GM12892 (cell line): ENCODE measurements around the gene FKRP. TPM values are rescaled to one million over a fixed set of nuclear protein-coding genes. Genes with fewer than 3 reads are reported as not detected.
"Not testable (repeated sequence)": the region's sequence is repeated elsewhere in the genome, so short reads cannot be mapped to it uniquely, and the experiment has no call there.

Source experiments
- DNase-seq: peaks from one replicate; pipeline ENCODE4 v3.0.0; 2011; ENCODE audit not compliant: insufficient read length
- FAIRE-seq: peaks from 2 replicates; lab custom pipeline; 2011; peaks lifted over from hg19 to GRCh38; lab: Jason Lieb, UNC
- POLR2A ChIP-seq: IDR thresholded peaks from 2 replicates; pipeline ENCODE4 v1.6.1; 2011; ENCODE audit warnings: low read depth, low read length, control low read depth
- POLR2AphosphoS5 ChIP-seq: IDR thresholded peaks from 2 replicates; pipeline ENCODE4 v1.6.1; 2011; ENCODE audit warnings: low read depth, low read length, control low read depth
- TAF1 ChIP-seq: IDR thresholded peaks from 2 replicates; pipeline ENCODE4 v1.6.1; 2011; ENCODE audit warnings: low read depth, mild to moderate bottlenecking, control low read depth, low read length, borderline replicate concordance
- polyA plus RNA-seq: library from polyadenylated mRNA; unstranded; fragments of >200 nt; gene quantifications from one replicate; pipeline ENCODE4 v1.2.1, GENCODE V29; 2012; ENCODE audit warnings: missing spikeins, inconsistent platforms; ENCODE audit not compliant: missing spikeins

FKRP gene, protein sequence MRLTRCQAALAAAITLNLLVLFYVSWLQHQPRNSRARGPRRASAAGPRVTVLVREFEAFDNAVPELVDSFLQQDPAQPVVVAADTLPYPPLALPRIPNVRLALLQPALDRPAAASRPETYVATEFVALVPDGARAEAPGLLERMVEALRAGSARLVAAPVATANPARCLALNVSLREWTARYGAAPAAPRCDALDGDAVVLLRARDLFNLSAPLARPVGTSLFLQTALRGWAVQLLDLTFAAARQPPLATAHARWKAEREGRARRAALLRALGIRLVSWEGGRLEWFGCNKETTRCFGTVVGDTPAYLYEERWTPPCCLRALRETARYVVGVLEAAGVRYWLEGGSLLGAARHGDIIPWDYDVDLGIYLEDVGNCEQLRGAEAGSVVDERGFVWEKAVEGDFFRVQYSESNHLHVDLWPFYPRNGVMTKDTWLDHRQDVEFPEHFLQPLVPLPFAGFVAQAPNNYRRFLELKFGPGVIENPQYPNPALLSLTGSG
- 4.0 TPM for polyA plus RNA-seq

- no peak for DNase-seq
- FAIRE-seq = peak; percentile 50
- TF ChIP-seq TAF1 = peak; percentile 42; the same call in 1 of the 2 replicates
- TF ChIP-seq POLR2A = no peak; the same call in 1 of the 2 replicates
These were observed at the start of gene FKRP for GRCh38 chr19:46745521-46746280. TSS of gene FKRP (plus strand) at chr19:46746057. CDS start at chr19:46755451, 9,394 bp downstream.

DNA sequence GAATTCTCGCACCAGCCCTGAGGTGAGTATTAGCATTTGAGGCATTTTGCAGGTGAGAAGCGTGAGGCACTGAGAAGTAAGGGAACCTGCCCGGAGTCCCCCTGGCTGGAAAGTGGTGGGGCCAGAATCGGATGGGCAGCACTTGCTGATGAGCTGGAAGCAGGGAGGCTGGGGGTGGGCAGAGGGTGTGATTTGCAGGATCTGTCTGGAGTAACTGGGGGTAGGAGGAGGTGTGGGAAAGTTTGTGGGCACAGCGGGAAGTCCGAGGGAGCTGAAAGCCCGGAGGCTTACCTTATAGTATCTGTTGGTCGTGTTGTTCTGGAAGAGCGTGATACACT is 49.0 kb upstream of the FKRP start:
- DNase-seq (no peak), FAIRE-seq (no peak)
- no peak for TF ChIP-seq POLR2A

DNA sequence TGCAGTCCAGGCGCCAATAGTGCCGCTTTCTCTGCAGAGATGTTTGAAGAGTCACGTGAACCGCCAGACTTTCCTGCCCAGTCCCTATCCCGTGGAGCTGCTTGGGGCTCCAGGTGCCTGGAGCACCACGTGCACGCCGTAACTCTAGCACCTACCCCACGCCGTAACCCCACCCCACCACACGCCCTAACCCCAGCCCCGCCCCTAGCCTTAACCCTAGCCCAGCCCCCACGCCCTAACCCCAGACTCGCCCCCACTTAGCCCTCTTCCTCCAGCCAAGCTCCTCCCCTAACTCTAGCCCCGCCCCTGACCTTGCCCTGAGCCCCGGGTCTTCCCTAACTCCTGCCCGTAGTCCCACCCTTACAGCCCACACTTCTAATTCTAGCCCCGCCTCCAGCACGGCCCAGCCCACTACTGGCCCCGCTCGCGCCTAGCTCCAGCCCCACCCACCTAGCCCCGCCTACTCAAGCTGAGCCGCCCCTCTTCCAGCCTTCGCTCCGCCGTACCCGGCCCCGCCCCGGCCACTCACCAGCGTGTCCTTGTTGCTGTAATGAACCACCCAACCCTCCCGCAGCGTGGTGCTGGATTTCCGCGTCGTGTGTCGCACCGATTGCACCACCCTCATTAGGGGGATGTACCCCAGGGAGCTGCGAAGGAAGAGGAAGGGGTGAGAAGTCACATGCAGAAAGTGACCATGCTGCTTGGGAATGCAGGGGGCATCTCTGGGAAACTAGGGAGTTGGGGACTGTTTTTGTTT is 48.5 kb upstream of the FKRP start:
- FAIRE-seq = no peak
- DNase-seq = no peak
- no peak for TF ChIP-seq POLR2AphosphoS5
- no peak for TF ChIP-seq TAF1
- no peak for TF ChIP-seq POLR2A

GRCh38 chr19:46698395-46699321 is 47.2 kb upstream of the FKRP start:
- TF ChIP-seq TAF1 (no peak), POLR2AphosphoS5 (peak; percentile 35; the same call in 1 of the 2 replicates)
- DNase-seq (no peak), FAIRE-seq (no peak)

DNA sequence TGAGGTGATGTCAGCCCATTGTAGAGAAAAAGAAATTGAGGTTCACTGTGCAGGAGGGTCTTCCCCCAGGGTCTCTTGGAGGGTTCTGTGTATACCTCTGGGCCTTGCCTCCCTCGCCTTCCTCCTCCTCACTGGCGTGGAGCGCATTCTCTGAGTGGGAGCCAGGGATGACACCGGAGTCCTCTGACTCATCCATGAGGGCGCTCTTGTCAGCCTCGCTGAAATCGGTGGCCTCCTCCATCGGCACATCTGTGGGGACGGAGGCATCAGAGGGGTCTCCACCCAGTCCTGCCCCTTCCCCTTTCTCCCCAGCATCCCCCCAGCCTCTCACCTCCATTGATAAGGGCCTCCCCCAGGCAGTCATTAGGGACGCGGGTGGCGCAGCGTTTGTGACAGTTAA is 45.2 kb upstream of the FKRP start:
- TF ChIP-seq POLR2A (no peak), POLR2AphosphoS5 (no peak), TAF1 (no peak)
- FAIRE-seq = no peak
- no peak for DNase-seq

- DNase-seq = peak; percentile 85
- 0 out of 2 replicates have a peak, but pooled peaks have one; percentile 8 for TF ChIP-seq POLR2A
- TF ChIP-seq TAF1 = no peak
- TF ChIP-seq POLR2AphosphoS5 = peak; percentile 30; the same call in 1 of the 2 replicates
- FAIRE-seq = peak; percentile 82
These were observed 41.3 kb upstream of the FKRP start for GRCh38 chr19:46704379-46705076.

- FAIRE-seq (no peak), DNase-seq (no peak)
- TF ChIP-seq TAF1 = no peak
- no peak for TF ChIP-seq POLR2A
- no peak for TF ChIP-seq POLR2AphosphoS5
These were observed 35.2 kb upstream of the FKRP start for GRCh38 chr19:46710687-46711086.

GRCh38 chr19:46712768-46713338 is 33.0 kb upstream of the FKRP start:
- FAIRE-seq = not testable (repeated sequence)

GRCh38 chr19:46713781-46714443 is 31.9 kb upstream of the FKRP start:
- FAIRE-seq (peak; percentile 71), DNase-seq (peak; percentile 81)
- TF ChIP-seq TAF1 (no peak), POLR2A (peak; percentile 31; the same call in 1 of the 2 replicates)

More at GRCh38 chr19:46712768-46713338, 33.0 kb upstream of the FKRP start:
- not testable (repeated sequence) for DNase-seq
